Mesothelial cell of epicardium (in vitro differentiated cells): ENCODE data around the gene OR1K1. TPM values are rescaled to one million over a fixed set of nuclear protein-coding genes. Genes with fewer than 3 reads are reported as not detected.

Experiments used
- DNase-seq, 2 experiments: peaks; one replicate each; pipeline ENCODE4 v3.0.0; 2021; ENCODE audit warnings: low spot score in 2 of 2; ENCODE audit not compliant: unreplicated experiment in 2 of 2
- H3K27ac Mint-ChIP-seq: 2 replicates; pipeline ENCODE4 v1.8.0; 2021; ENCODE audit warnings: mixed read lengths
- H3K27me3 Mint-ChIP-seq: 2 replicates; pipeline ENCODE4 v1.8.0; 2021; ENCODE audit warnings: low read depth, mixed read lengths
- H3K36me3 Mint-ChIP-seq: 2 replicates; pipeline ENCODE4 v1.8.0; 2021; ENCODE audit warnings: mixed read lengths
- H3K4me1 Mint-ChIP-seq: 2 replicates; pipeline ENCODE4 v1.8.0; 2021; ENCODE audit warnings: mixed read lengths
- H3K4me3 Mint-ChIP-seq: 2 replicates; pipeline ENCODE4 v1.8.0; 2021; ENCODE audit warnings: mild to moderate bottlenecking, moderate library complexity, mixed read lengths
- H3K9me3 Mint-ChIP-seq: 2 replicates; pipeline ENCODE4 v1.8.0; 2021; ENCODE audit warnings: mixed read lengths
- CTCF ChIP-seq: fragments of 200-600 bp; sonication (generic); IDR thresholded peaks from one replicate; pipeline ENCODE4 v1.5.0; 2021; ENCODE audit warnings: antibody characterized with exemption; ENCODE audit not compliant: unreplicated experiment
- total RNA-seq: library from RNA; stranded (reverse); gene quantifications from 3 replicates; pipeline ENCODE4 v1.2.1, GENCODE V29; 2021

OR1K1 gene
- total RNA-seq, 1 donor from 2014 or later, result not detected

DNA sequence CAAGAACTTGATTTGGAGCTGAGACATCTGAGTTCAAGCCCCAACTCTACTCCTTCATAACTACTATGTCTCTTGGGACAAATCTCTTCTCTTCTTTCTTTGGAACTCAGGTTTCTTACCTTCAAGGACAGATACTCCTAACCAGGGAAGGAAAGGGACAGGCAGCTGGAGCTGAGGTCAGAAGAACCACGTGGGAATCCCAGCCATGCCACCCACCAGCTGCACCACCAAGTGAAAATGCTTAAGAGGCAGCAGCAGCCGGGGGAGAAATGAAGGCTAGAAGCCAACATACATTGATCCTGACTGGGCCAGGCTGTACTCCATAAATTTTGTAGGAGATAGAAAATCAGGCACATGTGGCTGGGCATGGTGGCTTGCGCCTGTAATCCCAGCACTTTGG is 20.7 kb upstream of the OR1K1 start:
- Mint-ChIP-seq H3K4me3 (no peak overlapping the region), H3K27ac (no peak overlapping the region), H3K27me3 (no peaks in the 10 kb centered on the region), H3K36me3 (no peaks in the 10 kb centered on the region), H3K9me3 (peaks cover 31% of the 10 kb centered on the region), H3K4me1 (no peaks in the 10 kb centered on the region)
- DNase-seq, result no peak
- TF ChIP-seq CTCF, result no peak

GRCh38 chr9:122780026-122780425 is 19.9 kb upstream of the OR1K1 start:
- Mint-ChIP-seq H3K9me3 (peaks cover 23% of the 10 kb centered on the region), H3K4me1 (no peaks in the 10 kb centered on the region), H3K27ac (no peak overlapping the region), H3K4me3 (no peak overlapping the region), H3K27me3 (no peaks in the 10 kb centered on the region), H3K36me3 (no peaks in the 10 kb centered on the region)
- no peak for DNase-seq
- TF ChIP-seq CTCF, result no peak

DNA sequence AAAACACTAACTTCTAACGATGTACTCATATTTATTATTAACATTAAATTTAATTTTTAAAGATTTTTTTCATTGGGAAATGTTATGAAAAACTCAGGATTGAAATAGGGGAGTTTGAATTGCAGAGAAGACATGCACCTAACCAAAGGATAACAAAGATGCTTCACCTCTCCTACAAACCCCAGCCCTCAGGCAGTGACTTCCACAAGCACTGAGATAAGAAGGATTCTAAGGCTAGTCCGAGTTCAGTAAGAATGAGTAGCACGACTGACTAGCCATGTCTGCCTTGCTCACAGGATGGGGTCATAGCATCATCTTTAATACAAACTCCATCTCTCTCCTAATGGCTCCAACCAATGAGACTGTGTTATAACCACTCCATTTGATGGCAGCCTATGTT is 18.3 kb upstream of the OR1K1 start:
- no peaks in the 10 kb centered on the region for H3K4me1 Mint-ChIP-seq
- H3K27ac Mint-ChIP-seq, result no peak overlapping the region
- H3K36me3 Mint-ChIP-seq, result no peaks in the 10 kb centered on the region
- H3K4me3 Mint-ChIP-seq, result no peak overlapping the region
- H3K27me3 Mint-ChIP-seq, result no peaks in the 10 kb centered on the region
- no peak for DNase-seq
- TF ChIP-seq CTCF, result no peak
- H3K9me3 Mint-ChIP-seq, result peaks cover 19% of the 10 kb centered on the region

DNA sequence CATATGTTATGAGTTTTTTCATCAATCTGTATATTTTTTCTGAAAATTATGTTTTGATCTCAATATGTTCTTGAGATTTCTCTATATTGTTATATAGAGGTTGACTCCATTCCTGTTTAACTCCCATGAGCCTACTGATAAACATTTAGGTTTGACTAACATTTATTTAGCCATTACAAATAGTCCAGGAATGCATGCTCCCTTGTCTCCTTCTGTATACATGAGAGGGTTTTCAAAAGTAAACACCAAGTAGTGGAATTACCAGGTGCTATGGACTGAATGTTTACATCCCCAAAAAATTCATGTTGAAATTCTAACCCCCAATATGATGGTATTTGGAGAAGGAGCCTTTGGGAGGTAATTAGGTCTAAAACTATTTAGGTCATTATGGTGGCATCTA is 14.7 kb upstream of the OR1K1 start:
- Mint-ChIP-seq H3K27me3 (no peaks in the 10 kb centered on the region), H3K9me3 (peaks cover 36% of the 10 kb centered on the region), H3K4me1 (no peaks in the 10 kb centered on the region), H3K36me3 (peaks cover 2% of the 10 kb centered on the region), H3K27ac (no peak overlapping the region), H3K4me3 (no peak overlapping the region)
- no peak for TF ChIP-seq CTCF
- no peak for DNase-seq

DNA sequence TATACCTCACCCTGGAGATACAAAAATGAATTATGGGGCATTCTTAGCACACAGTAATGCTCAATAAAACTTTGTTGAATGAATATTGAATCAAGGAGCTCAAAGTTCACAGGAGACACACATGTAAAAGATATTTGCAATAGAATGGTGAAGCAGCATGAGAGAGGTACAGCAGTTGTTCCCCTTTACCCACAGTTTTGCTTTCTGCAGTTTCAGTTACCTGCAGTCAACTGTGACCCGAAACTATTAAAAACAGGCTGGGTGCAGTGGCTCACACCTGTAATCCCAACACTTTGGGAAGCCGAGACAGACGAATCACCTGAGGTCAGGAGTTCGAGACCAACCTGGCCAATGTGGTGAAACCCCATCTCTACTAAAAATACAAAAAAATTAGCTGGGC is 13.6 kb upstream of the OR1K1 start:
- no peak for TF ChIP-seq CTCF
- Mint-ChIP-seq H3K27me3 (no peaks in the 10 kb centered on the region), H3K4me1 (no peaks in the 10 kb centered on the region), H3K36me3 (peaks cover 2% of the 10 kb centered on the region), H3K27ac (no peak overlapping the region), H3K9me3 (peaks cover 39% of the 10 kb centered on the region), H3K4me3 (no peak overlapping the region)
- no peak for DNase-seq

GRCh38 chr9:122788831-122789230 is 11.1 kb upstream of the OR1K1 start, which contains the start of gene OR5C1:
Gene OR5C1 (plus strand): TSS chr9:122788933. CDS start chr9:122788933, 0 bp downstream.
- no peak within 1 kb of the TSS for H3K4me3 Mint-ChIP-seq
- peaks cover 37% of the 10 kb centered on the region for H3K9me3 Mint-ChIP-seq
- no peak for TF ChIP-seq CTCF
- no peak within 1 kb of the TSS for H3K27ac Mint-ChIP-seq
- H3K4me1 Mint-ChIP-seq, result no peaks in the 10 kb centered on the region
- H3K36me3 Mint-ChIP-seq, result peaks cover 2% of the 10 kb centered on the region
- H3K27me3 Mint-ChIP-seq, result no peaks in the 10 kb centered on the region
- DNase-seq, result no peak
